ENCODE measurements around the gene FGF12. TPM values are rescaled to one million over a fixed set of nuclear protein-coding genes. Genes with fewer than 3 reads are reported as not detected.

The FGF12 gene
- total and polyA plus RNA-seq, 2 of the 13 experiments (the other 11 are each of a cell fraction or from before 2014, with no cell fraction given) = 0.07 TPM; not detected in 1

DNA sequence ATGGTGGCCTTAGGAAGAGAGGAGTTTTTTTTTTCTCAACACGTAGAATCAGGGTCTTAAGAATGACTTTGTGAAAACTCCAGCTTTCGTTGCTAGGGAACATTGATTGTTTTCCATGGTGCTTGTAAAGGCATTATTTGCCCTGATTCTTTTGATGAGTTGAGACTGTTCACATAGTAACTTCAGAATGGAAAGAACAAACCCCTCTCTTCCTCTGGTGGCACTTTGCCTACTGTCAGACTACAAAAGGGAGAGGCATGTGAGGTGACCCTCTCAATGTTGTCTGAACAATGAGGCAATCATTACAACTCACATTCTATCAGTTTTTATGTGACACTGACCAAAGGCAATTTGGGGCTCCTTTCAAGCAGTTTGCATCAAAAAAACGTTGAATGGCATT lies 477.8 kb downstream of the FGF12 start:
- DNase-seq (ENCODE audit: low spot score) = no peak
- no peaks in the 10 kb centered on the region for H3K9me3 ChIP-seq (ENCODE audit: low read length)
- H3K4me1 ChIP-seq (ENCODE audit: insufficient read depth, low read length) = no peaks in the 10 kb centered on the region
- no peak overlapping the region for H3K27ac ChIP-seq (ENCODE audit: extremely low read length, insufficient read depth, low read length)
- no peak overlapping the region for H3K4me3 ChIP-seq (replicated peaks in 1 of 3; ENCODE audit: insufficient read depth in 1 of 3, low read depth in 2 of 3, low read length in 3 of 3)
- no peaks in the 10 kb centered on the region; a peak in 1 of 5 replicates for H3K27me3 ChIP-seq (ENCODE audit: control insufficient read depth in 1 of 2, insufficient read depth in 2 of 2, low read length in 2 of 2)
- no peak overlapping the region for H3K9ac ChIP-seq (ENCODE audit: insufficient read depth, low read depth, low read length)
- no TSS peak for BruUV-seq (replicated peaks)
- no peak for FAIRE-seq
- POLR2A ChIA-PET = no interaction called here
- no peak for ATAC-seq
- in situ Hi-C loops (cut with HindIII; ENCODE audit: extremely low pct_ligation_motif_present, low pct_unique_long_range_greater_than_20kb) (no loop called here), intact Hi-C loops (cut with micrococcal nuclease; ENCODE audit: unreplicated experiment) (no loop called here)
- H2AFZ ChIP-seq (ENCODE audit: low read length) = no peak overlapping the region
- CTCF ChIA-PET (ENCODE audit: low intra/inter-chr PET ratio, low total read pairs) = no interaction called here
- H3K36me3 ChIP-seq (replicated peaks in 1 of 2; ENCODE audit: control insufficient read depth in 1 of 2, insufficient read depth in 2 of 2, low read length in 2 of 2) = no peaks in the 10 kb centered on the region
- H3K79me2 ChIP-seq (ENCODE audit: insufficient read depth, low read length) = no peaks in the 10 kb centered on the region
- H3K4me2 ChIP-seq (ENCODE audit: low read depth, low read length) = no peak overlapping the region
- whole genome bisulfite sequencing (ENCODE audit: low lambda C conversion rate) = 3% methylated on average over 3 of the region's 3 CpGs
- H4K20me1 ChIP-seq (ENCODE audit: insufficient read depth, low read length) = no peaks in the 10 kb centered on the region
- TF ChIP-seq FOXO1 (CRISPR knock-in tag; IDR thresholded peaks at IDR 0.05) (no peak), TGIF2 (CRISPR knock-in tag; IDR thresholded peaks at IDR 0.05) (no peak), PITX1 (CRISPR knock-in tag; IDR thresholded peaks at IDR 0.05) (no peak), IKZF4 (CRISPR knock-in tag; IDR thresholded peaks at IDR 0.05; ENCODE audit: borderline replicate concordance, low read depth, not compliant biosample characterization) (no peak), ZNF737 (CRISPR knock-in tag; IDR thresholded peaks at IDR 0.05; ENCODE audit: borderline replicate concordance) (no peak), CCDC6 (CRISPR knock-in tag; IDR thresholded peaks at IDR 0.05) (no peak), MATR3 (CRISPR knock-in tag; IDR thresholded peaks at IDR 0.05) (no peak), SIN3A (IDR thresholded peaks at IDR 0.05; ENCODE audit: borderline replicate concordance, low read depth, low read length) (no peak), ZNF724P (CRISPR knock-in tag; IDR thresholded peaks at IDR 0.05; ENCODE audit: borderline replicate concordance) (no peak), DR1 (CRISPR knock-in tag; IDR thresholded peaks at IDR 0.05) (no peak), ZMYM3 (CRISPR knock-in tag; IDR thresholded peaks at IDR 0.05) (no peak), ZNF841 (CRISPR knock-in tag; IDR thresholded peaks at IDR 0.05; ENCODE audit: borderline replicate concordance) (no peak), PHF5A (CRISPR knock-in tag; IDR thresholded peaks at IDR 0.05; ENCODE audit: low read depth, unreplicated experiment) (no peak)
- TF ChIP-seq, protein P1, sequence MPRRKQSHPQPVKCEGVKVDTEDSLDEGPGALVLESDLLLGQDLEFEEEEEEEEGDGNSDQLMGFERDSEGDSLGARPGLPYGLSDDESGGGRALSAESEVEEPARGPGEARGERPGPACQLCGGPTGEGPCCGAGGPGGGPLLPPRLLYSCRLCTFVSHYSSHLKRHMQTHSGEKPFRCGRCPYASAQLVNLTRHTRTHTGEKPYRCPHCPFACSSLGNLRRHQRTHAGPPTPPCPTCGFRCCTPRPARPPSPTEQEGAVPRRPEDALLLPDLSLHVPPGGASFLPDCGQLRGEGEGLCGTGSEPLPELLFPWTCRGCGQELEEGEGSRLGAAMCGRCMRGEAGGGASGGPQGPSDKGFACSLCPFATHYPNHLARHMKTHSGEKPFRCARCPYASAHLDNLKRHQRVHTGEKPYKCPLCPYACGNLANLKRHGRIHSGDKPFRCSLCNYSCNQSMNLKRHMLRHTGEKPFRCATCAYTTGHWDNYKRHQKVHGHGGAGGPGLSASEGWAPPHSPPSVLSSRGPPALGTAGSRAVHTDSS (CRISPR knock-in tag; conservative IDR thresholded peaks at IDR 0.05) = no peak
- TF ChIP-seq, protein P2, sequence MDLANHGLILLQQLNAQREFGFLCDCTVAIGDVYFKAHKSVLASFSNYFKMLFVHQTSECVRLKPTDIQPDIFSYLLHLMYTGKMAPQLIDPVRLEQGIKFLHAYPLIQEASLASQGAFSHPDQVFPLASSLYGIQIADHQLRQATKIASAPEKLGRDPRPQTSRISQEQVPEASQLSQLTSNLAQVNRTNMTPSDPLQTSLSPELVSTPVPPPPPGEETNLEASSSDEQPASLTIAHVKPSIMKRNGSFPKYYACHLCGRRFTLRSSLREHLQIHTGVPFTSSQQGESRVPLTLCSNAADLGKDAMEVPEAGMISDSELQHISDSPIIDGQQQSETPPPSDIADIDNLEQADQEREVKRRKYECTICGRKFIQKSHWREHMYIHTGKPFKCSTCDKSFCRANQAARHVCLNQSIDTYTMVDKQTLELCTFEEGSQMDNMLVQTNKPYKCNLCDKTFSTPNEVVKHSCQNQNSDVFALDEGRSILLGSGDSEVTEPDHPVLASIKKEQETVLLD (CRISPR knock-in tag; IDR thresholded peaks at IDR 0.05; ENCODE audit: low read depth) = no peak
- TF ChIP-seq, protein P3, sequence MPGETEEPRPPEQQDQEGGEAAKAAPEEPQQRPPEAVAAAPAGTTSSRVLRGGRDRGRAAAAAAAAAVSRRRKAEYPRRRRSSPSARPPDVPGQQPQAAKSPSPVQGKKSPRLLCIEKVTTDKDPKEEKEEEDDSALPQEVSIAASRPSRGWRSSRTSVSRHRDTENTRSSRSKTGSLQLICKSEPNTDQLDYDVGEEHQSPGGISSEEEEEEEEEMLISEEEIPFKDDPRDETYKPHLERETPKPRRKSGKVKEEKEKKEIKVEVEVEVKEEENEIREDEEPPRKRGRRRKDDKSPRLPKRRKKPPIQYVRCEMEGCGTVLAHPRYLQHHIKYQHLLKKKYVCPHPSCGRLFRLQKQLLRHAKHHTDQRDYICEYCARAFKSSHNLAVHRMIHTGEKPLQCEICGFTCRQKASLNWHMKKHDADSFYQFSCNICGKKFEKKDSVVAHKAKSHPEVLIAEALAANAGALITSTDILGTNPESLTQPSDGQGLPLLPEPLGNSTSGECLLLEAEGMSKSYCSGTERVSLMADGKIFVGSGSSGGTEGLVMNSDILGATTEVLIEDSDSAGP (CRISPR knock-in tag; IDR thresholded peaks at IDR 0.05; ENCODE audit: borderline replicate concordance) = no peak
- TF ChIP-seq, protein P4, sequence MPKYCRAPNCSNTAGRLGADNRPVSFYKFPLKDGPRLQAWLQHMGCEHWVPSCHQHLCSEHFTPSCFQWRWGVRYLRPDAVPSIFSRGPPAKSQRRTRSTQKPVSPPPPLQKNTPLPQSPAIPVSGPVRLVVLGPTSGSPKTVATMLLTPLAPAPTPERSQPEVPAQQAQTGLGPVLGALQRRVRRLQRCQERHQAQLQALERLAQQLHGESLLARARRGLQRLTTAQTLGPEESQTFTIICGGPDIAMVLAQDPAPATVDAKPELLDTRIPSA (CRISPR knock-in tag; IDR thresholded peaks at IDR 0.05; ENCODE audit: borderline replicate concordance) = no peak

All from HepG2 (cell line).